Peyer's patch (tissue), 4 donors: ENCODE results near the gene TAS2R13.

Experiments used
- POLR2A ChIP-seq, 2 donors: fragments of 450-650 bp; IDR thresholded peaks; one replicate each; pipeline ENCODE4 v1.5.1; 2017; ENCODE audit warnings: antibody characterized with exemption in 2 of 2, mild to moderate bottlenecking in 2 of 2, moderate library complexity in 2 of 2
- TF ChIP-seq, protein P1 (sequence below), 6 experiments: fragments of 450-650 bp in 4 of 6; fragments of 200-600 bp in 2 of 6; sonication (generic) in 1 of 6; IDR thresholded peaks; one replicate each; pipeline ENCODE4 v1.5.1; 2017 to 2019; ENCODE audit warnings: antibody characterized with exemption in 6 of 6, mild to moderate bottlenecking in 3 of 6, moderate library complexity in 1 of 6

GRCh38 chr12:10910380-10910779, 1.0 kb upstream of the TAS2R13 start:
- TF ChIP-seq, protein P1, sequence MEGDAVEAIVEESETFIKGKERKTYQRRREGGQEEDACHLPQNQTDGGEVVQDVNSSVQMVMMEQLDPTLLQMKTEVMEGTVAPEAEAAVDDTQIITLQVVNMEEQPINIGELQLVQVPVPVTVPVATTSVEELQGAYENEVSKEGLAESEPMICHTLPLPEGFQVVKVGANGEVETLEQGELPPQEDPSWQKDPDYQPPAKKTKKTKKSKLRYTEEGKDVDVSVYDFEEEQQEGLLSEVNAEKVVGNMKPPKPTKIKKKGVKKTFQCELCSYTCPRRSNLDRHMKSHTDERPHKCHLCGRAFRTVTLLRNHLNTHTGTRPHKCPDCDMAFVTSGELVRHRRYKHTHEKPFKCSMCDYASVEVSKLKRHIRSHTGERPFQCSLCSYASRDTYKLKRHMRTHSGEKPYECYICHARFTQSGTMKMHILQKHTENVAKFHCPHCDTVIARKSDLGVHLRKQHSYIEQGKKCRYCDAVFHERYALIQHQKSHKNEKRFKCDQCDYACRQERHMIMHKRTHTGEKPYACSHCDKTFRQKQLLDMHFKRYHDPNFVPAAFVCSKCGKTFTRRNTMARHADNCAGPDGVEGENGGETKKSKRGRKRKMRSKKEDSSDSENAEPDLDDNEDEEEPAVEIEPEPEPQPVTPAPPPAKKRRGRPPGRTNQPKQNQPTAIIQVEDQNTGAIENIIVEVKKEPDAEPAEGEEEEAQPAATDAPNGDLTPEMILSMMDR (IDR thresholded peaks at IDR 0.05), result no peak
- no peak for TF ChIP-seq POLR2A (IDR thresholded peaks at IDR 0.05)
